HG03469 (cell line): ENCODE measurements around the gene SLC25A47.
"Not testable (repeated sequence)": the region's sequence is repeated elsewhere in the genome, so short reads cannot be mapped to it uniquely, and the experiment has no call there.

ENCODE experiments used
- ATAC-seq: cut with Tn5 transposase; IDR thresholded peaks from one replicate; pipeline ENCODE4 v1.9.1; 2021; ENCODE audit warnings: mild to moderate bottlenecking, moderate library complexity, moderate number of reproducible peaks; ENCODE audit not compliant: unreplicated experiment

The SLC25A47 gene

DNA sequence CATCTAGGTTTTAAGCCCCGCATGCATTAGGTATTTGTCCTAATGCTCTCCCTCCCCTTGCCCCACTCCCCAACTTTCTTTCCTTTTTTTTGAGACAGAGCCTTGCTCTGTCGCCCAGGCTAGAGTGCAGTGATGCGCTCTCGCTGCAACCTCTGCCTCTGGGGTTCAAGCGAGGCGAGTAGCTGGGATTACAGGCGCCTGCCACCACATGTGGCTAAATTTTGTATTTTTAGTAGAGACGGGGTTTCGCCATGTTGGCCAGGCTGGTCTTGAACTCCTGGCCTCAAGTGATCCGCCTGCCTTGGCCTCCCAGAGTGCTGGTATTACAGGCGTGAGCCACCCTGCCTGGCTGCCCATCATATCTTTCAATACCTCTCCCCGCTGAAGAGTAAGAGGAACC is 19.7 kb downstream of the SLC25A47 start:
- not testable (repeated sequence) for ATAC-seq

- not testable (repeated sequence) for ATAC-seq
These were observed 21.5 kb downstream of the SLC25A47 start for GRCh38 chr14:100344657-100345056.

DNA sequence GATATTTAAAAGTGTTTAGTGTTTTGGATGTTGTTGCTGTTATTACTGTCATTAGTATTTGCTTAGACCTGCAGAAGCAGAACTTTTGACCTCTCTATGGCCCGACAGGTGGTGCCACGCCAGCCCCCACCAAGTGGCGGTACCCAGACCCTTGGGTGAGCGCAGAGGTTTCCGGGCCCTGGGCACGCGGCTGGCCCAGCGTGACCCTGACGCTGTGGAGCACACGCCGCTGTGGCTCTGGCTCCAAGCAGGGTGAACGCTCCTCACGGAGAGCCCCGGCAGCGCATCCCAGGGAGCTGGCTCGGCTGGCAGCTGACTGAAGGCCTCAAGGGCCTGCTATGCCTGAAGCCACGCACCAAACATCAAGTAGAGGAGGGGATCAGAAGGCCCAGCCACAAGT is 22.6 kb downstream of the SLC25A47 start:
- ATAC-seq: no peak

- no peak for ATAC-seq
These were observed 23.4 kb downstream of the SLC25A47 start for GRCh38 chr14:100346306-100347091.

DNA sequence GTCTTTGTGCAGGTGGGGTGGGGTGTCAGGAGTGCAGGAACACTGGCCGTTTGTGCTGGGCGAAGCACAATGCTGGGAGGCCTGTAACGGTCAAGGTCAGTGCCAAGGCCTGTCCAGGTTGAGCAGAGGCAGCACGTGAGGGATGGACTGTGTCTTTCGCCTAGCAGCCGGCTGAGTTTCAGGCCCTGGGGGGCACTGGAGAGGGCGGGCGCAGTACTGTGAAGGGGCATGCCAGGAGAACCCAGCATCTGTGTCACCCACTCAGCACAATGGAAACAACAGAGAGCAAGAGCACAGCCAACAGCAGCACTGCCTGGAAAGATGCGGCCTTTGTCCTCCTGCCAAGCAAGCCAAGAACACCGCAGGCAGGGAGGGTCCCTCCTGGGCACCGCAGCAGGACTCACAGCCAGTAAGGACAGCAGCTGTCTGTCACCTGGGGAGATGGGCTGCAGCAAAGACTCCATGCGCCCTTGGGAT is 25.2 kb downstream of the SLC25A47 start:
- ATAC-seq: no peak

- no peak for ATAC-seq
These were observed 25.9 kb downstream of the SLC25A47 start for GRCh38 chr14:100348784-100349685.

GRCh38 chr14:100350276-100350926 is 27.3 kb downstream of the SLC25A47 start:
- ATAC-seq: no peak

GRCh38 chr14:100350986-100351385 is 27.8 kb downstream of the SLC25A47 start:
- no peak for ATAC-seq

DNA sequence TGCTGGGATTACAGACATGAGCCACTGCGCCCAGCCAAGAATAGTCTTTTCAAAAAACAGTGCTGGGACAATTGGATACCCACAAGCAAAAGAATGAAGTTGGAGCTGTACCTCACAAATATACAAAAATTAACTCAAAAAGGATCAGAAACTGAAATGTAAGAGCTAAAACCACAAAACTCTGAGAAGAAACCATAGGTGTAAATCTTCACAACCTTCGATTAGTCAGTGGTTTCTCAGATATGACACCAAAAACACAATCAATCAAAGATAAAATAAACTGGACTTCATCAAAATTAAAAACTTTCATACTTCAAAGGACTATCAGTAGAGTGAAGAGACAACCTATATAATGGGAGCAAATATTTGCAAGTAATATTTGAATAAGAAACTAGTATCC is 35.3 kb downstream of the SLC25A47 start:
- no peak for ATAC-seq

- no peak for ATAC-seq
These were observed 36.0 kb downstream of the SLC25A47 start for GRCh38 chr14:100359111-100359510.

- no peak for ATAC-seq
These were observed 36.7 kb downstream of the SLC25A47 start for GRCh38 chr14:100359881-100360280.

- no peak for ATAC-seq
These were observed 38.5 kb downstream of the SLC25A47 start for GRCh38 chr14:100361626-100362025.

- ATAC-seq: no peak
These were observed 39.3 kb downstream of the SLC25A47 start for GRCh38 chr14:100362311-100362927.

DNA sequence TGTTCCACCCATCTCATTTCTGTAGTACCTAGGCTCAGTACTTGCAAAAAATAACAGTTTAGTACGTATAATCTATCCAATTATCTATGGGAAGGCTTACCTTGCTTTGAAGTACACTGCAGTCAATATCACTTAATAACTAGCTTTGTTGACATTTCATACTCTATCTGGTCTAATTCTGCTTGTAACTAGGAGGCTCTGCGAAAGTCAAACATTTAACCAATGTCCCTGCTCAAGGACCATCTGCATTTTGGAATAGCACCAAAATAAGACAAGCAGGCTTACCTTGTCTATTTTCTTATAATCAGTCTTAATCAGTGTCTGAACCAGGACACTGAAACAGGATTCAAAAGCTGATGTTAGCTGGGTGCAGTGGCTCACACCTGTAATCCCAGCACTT is 39.9 kb downstream of the SLC25A47 start:
- no peak for ATAC-seq

GRCh38 chr14:100364403-100364802 is 41.3 kb downstream of the SLC25A47 start:
- ATAC-seq: no peak

- ATAC-seq: no peak
These were observed 42.6 kb downstream of the SLC25A47 start for GRCh38 chr14:100365741-100366140.

- ATAC-seq: no peak
These were observed 45.9 kb downstream of the SLC25A47 start for GRCh38 chr14:100369019-100369418.

DNA sequence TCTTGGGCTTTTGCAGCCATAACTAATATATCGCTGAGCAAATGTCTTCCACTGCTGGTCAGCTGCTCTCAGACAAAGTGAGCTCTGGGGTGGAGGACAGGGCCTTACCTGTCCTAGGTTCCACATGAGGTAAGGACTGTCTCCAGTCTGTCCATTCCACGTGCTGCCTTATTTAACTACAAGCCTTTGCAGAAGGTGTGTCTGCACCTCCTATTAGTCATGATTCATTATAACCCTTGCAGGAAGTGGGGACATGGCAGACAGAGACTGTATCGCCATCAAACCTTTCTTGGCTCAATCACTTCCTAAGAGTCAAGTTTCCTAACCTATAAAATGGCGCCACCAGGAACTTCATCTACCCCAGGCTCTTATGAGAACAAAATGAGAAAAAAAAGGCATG is 46.9 kb downstream of the SLC25A47 start:
- no peak for ATAC-seq

GRCh38 chr14:100371773-100372172 is 48.6 kb downstream of the SLC25A47 start:
- no peak for ATAC-seq

- no peak for ATAC-seq
These were observed 49.4 kb downstream of the SLC25A47 start for GRCh38 chr14:100372357-100373048.
